HUDEP-2 (cell line): Measurements from ENCODE around the gene RPS21.

Experiments used
- DNase-seq, 76 experiments: peaks; one replicate each; lab custom pipeline; 2025; ENCODE audit not compliant: unreplicated experiment in 76 of 76; lab: John Stamatoyannopoulos, UW

Gene RPS21

DNA sequence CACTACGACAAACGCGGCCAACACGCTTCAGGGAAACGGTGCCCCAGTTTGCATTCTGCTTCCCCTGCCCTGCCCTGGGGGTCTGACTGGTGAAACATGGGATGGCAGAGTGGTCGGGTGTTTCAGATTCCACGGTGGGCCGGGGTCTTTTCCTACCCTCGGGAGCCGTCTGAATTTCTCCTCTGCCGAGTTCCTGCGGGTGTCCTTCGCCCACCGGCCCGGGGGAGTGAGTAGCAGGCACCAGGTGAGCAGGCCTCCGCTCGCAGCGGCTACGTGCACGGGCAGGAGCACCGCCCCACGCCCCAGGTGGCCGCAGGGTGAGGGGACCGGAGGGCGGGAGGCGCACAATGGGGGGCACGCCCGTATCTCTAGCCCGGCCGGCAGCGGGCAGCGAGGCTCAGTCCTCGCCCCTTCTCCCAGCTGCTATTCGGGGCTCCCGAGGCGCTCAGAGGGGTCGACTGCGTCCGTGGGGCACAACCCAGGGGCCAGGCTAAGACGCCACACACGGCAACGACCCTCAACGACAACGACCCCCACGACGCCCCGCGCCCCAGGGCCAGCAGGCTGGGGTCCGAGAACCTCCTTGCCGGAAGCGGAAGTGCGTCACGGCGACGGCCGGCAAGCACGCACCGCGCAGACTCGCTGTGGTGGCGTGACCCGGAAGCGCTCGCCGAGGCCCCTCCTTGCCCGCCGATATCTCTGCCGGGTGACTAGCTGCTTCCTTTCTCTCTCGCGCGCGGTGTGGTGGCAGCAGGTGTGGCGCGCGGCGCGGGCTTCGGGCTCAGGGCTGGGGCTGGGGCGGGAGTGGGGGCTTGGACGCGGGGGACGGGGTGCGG, at the start of gene RPS21:
Gene RPS21 (plus strand): TSS at position 721 of the 836 bp plus-strand sequence. CDS start 236 bp downstream, outside the sequence.
- DNase-seq, result peak in 74 of 76 experiments; percentile 29 to 96 (median 85)

DNA sequence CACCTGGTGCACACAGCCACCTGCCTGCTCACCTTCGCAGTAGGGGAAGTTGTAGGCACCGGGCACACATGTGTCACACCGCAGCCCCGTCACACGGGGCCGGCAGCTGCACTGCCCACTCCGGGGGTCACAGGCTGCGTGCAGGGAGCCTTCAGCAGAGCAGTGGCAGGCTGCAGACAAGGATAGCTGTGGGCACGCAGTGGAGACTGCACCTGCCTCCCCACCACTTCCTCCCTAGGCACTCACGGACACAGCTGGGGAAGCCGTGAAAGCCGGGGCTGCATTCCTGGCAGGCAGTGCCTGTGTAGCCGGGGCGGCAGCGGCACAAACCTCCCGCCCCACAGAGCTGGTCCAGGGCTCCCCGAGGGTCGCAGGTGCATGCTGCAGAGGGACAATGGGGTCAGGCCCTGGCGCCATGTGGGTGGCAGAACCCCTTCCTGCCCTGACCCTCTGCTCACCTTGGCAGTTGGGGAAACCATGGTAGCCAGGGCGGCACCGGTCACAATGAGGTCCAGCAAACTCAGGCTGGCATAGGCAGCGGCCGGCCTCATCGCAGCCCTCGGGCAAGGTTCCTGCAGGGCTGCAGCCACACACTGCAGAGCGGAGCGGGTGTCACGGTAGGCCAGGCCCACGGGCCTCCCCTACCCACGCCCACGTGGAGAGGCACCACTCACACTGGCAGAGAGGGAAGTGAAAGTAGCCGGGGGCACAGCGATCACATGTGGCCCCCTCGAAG, 49.2 kb upstream of the RPS21 start:
- no peak for DNase-seq

DNA sequence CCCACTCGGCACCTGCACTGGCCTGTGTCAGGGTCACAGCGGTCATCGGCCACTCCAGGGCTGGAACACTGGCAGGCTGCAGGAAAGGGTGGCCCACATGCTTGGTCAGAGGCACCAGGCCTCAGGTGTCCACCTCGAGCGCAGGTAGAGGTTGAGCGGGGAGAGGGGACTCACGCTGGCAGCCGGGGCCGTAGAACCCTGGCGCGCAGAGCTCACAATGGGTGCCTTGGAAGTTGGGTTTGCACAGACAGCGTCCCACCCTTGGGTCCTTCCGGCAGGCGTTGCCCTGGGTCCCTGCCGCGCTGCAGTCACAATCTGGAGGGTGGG, 48.6 kb upstream of the RPS21 start:
- DNase-seq, result no peak

DNA sequence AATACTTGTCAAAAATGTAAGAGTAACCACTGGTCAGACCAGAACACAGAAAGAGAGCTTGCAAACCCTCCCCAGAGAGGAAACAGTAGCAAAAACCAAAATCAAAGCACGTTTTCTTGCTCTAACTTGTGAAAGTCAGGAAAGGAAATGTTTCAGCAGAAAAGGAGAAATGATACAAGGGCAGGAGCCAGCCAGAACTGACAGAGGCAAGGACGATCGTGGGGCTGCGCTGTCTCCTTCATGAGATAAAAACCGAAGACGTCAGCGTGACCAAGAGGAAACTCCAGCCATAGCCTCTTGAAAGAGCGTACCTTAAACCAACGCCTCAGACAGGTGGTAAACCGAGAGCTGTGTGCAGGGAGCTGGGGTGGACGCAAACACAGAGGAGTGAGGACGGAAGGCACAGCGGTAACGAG, 47.2 kb upstream of the RPS21 start:
- no peak for DNase-seq

DNA sequence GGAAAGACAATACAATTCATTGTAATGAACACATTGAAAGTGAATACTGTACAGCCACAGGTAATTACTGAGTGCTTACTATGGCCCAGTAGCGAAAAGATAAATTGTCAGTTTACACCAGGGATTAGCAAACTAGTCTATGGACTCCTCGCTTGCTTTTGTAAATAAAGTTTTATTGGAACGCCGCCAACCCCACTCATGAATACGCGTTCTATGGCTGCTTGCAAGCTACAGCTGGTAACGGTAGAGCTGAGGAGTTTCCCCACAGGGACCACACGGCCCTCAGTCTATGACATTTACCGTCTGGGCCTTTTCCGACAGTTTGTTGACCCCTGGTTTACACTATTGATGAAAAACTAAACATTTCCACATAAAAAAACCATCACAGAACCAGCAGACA, 44.0 kb upstream of the RPS21 start:
- DNase-seq, result no peak

DNA sequence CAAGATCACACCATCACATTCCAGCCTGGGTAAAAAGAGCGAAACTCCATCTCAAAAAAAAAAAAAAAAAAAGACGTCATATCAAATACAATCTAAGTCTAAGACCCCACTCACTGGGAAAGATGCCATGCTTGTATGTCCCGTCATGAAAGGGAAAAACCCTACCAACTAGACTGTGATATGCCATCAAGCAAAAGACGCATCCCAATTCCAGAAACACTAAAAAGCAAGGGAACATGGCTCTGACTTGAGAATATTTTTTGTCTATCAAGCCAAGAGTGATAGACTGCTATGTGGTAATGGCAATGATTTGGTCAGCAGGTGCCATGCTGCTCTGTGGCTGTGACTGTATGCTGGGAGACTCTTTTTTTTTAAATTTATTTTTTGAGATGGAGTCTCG, 42.8 kb upstream of the RPS21 start:
- DNase-seq, result no peak

DNA sequence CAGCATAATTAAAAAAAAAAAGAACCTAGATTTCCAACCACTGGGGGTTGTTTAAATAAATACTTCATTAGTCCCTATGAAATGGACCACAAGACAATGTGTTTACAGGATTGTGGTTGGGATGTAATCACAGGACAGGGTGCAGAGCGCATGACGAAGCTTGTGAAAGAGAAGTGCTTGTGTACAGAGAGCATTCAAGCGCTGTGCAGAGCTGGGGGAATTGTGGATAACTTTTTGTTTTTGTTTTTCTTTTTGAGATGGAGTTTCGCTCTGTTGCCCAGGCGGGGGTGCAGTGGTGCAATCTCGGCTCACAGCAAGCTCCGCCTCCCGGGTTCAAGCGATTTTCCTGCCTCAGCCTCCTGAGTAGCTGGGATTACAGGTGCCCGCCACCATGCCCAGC, 42.1 kb upstream of the RPS21 start:
- DNase-seq, result no peak

DNA sequence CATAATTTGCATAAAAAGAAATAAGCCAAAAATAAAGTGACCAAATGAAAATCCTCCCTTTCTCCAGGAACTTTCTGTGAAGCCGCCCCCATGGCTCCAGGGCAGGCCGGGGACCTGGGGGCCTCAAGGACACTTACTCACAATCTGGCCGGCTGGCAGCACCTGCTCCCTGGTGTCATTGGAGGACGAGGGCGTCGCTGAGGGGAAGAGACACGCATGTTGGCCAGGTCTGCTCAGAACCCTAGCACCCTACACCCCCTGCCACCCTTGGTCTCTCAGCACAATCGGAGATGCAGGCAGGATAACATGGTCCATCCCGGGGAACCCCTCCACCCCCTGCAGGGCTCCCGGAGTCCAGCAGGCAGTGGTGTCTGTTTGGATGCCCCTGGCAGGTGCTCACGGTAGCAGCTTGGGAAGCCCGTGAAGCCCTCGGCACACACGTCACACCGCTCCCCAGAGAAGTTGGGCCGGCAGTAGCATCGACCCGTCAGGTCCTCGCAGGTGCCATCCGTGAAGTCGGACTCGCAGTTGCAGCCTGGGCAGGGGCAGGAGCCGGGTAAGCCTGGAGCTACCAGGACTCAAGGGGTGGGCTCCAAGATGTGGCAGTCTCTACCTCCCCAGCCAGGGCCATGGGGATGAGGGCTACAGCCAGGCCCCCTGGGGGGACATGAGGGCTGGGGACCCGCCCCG, 41.1 kb upstream of the RPS21 start:
- DNase-seq, result no peak

DNA sequence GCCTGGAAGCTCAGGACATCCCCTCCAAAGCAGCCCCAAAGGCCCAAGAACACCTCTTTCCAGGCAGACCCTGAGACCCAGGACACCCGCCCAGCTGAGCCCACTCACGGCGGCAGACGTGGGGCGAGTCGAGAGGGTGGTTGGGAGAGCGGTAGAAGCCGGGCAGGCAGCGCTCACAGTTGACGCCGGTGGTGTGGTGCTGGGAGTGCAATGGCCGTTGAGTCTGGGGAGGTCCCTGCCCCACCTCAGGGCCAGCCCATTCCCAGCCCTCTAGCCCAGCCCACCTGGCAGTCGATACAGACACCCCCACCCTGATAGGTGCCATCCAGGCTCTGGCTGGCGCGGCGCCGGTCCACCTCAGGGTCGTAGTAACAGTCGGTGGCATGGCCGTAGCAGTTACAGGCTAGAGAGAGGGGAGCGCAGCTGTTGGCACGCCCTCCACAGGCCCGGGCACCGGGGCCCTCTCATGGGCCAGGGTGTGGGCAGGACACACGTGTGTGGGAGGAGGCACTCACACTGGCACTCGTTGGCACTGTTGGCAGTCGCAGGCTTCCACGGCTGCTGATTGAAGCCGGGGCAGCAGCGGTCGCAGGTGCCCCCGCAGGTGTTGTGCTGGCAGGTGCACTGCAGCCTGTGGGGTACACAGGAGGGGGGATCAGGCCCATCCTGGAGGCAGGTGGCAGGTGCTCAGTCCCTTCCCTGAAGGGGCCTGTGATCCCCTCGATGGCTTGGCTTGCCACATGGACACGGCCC, 40.3 kb upstream of the RPS21 start:
- DNase-seq, result no peak

DNA sequence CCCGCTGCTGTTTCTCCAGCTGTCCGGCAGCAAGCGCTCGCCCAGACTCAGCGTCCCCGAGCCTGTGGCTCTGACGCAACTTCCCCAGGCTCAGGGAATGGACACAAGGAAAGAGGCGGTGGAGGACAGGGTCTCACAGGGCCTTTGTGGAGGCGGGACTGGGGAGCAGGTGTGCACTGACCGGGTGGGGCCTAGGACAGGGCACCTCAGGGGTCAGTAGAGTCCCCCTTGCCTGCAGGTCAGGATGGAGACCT, 39.8 kb upstream of the RPS21 start:
- no peak for DNase-seq

DNA sequence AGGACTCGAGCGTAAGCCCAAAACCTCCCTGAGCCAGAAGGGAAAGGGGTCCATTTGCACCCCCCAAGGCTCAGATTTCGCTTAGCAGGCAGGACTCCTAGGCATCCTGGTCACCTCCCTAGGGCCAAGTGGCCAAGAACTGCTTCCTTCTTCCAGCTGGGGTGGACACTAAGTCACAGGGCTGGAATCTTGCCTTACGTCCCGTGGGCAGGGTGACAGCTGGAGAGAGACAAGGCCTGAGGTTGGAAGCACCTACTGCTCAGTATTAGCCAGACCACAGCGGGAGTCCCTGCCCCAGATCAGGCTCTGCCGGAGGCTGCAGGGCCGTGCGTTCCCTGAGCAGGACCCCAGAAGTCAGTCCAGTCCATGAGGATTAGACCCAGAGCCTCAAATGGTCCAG, 39.5 kb upstream of the RPS21 start:
- no peak for DNase-seq

DNA sequence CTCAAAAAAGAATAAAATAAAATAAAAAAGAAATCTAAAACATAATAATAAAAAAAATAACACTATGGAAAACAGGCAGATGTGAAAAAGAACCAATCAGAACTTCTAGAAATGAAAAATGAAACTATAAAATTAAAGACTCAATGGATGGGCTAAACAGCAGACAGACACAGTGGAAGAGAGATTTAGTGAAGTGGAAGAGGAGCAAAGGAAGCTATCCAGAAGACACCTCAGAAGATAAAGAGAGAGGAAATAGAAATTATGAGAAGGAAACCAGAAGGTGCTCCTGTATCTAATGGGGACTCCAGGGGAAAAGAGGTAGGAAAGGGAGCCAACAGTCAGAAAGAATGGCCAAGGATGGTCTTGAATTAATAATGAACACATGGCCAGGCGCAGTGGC, 38.3 kb upstream of the RPS21 start:
- no peak for DNase-seq

DNA sequence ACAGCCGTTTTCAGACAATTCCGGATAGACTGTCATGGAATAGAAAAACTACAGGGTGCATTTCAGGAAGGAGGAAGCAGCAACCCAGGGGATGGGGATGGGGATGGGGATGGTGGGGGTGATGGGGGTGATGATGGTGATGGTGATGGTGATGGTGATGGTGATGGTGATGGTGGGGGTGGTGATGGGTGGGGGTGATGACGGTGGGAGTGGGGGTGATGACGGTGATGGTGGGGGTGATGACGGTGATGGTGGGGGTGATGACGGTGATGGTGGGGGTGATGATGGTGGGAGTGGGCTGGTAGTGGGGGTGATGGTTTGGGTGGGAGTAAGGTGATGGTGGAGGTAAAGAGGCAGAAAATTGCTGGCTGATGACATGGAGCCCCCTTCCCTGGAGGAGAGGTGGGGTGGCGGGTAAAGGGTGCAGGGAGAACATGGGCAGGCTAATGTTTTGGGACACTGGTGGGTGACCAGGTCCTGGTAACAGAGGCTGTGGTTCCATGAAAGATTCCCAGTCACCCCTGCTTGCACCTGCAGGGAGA, 37.3 kb upstream of the RPS21 start:
- no peak for DNase-seq

DNA sequence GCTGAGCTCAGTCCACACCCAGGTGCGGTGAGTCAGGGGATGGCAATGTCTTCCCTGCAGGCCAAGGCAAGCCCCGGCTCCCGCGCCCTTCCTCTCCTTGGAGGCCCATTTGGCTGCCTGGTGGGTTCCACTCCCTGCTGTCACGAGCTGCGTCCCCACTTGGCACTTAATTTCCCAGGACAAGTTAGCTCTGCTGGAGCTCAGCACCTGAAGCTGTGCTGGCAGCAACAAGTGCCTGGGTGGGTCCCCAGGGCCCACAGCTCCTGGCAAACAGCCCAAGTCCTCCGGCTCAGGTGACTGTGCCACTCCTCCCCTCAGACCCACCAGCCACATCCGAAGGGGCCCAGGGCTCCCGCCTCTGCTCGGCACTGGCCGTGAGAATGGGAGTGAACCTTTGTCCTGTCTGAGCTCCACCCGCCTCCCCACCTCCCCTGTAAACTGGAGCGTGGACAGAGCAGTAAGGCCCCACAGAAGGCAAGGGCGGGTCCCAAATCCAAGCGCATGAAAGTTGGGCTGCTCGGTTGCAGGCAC, 36.7 kb upstream of the RPS21 start:
- no peak for DNase-seq

DNA sequence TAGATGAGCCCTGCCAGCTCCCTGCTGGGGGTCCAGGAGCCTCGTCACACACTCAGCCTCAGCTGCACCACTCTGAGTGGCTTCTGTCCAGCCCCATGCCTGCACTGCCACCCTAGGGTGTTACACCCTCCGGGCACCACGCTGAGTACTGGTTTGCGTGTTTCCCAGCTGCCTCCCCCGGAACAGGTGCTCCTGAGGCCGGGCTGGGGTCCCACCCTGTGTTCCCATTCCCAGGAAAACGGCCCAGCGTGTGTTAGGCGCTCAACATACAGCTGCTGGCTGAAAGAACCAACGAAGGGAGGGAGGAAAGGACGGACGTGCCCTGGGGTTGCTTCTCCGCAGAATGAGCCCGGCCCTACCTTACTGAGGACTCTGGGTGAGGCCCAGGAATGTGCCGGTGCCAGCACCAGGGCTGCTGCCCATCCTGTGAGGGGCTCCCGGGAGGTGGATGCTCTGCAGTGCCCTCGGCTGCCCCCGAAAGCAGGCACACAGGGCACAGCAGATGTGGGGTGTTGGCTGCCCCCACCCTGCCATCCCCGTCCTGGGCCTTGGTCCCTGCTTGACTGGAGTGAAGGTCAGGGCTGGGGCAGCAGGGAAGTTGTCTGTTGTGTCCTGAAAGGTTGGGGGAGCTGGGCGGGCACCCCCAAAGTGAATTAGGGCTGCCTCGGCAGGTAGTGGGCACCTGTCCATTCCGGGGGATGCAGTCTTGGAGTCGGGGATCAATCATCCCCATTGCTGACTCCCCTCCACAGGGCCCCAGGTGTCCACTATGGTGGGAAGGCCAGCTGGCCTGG, 36.1 kb upstream of the RPS21 start:
- DNase-seq, result no peak

DNA sequence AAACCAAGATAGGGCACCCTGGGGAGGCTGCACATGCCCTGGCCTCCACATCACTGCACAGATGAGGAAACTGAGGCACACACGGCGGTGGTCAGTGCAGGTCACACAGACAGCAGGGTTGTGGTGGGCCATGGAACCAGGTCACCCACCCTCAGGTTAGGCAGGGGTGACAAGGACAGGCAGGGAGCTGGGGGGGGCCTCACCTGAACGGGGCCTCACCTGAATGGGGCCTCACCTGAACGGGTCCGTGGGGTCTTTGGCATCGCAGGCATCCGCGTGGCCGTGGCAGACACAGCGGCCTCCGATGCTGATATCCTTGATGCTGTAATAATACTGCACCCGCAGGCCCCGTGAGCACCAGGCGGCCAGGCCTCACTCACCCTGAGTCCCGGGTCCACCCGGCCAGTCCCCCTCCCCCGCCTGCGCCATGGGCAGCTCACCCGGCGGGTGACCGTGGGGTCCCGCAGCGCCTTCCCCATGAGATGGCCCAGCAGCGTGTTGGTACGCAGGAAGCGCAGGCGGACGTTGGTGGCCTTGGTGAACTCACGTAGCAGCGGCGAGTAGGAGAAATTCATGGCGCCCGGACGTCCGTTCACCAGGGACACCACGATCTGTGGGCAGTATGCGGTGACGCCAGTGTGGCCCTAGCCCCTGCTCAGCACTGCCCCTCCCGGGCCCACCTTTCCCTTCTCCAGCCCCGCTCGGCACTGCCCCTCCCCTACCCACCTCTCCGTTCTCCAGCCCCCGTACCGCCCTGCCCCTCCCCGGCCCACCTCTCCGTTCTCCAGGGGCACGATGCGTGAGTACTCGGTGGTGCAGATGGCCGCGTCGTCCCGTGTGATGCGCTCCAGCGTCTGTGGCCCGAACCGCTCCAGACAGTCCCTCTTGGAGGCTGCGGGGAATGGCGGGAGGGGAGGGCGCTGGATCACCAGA, 35.2 kb upstream of the RPS21 start:
- DNase-seq, result no peak

DNA sequence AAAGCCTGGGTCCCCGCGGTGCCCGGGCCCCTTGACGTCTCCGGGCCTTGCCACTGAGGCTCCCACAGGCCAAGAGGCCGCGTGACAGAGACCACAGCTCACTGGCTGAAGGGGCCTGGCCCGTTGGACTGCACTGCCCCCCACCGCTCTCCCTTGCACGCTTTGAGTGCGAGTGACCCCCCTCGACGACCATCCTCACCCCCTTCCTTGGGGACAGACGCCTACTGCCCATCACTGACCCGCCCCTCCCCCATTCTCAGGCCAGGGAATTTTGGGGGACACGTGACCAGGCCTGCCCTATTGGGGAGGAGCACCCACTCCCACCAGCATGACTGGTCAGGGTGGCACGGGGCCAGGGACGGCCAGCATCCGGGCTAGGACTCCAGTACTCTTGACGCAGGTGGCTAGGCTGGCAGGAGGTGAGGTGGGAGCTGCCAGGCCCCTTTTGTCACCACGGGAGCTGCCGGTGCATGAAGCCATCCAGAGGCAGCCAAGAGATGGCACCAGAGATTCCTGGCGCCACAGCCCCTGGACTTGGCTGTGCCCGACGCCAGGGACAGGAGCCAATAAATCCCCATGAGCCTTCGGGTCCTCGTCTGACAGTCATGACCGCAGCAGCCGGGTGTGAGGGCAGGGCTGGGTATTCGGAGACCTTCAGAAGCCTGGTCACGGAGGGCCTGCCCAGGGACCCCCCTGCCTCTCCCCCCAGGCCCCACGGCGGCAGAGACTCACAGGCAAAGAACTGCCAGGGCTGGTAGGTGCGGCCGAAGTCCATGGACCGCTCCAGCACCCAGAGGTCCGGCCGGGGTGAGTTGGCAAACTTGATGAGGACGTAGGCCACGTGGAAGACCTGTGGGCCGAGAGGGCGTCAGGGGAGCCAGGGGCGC, 34.3 kb upstream of the RPS21 start:
- DNase-seq, result peak in 12 of 76 experiments; percentile 13 to 57 (median 36)
